Smooth muscle cell of the coronary artery (primary cell): ENCODE measurements around the gene NPL. TPM values are rescaled to one million over a fixed set of nuclear protein-coding genes. Genes with fewer than 3 reads are reported as not detected.

Source experiments
- total RNA-seq: library from RNA; depleted of rRNA; stranded (reverse); fragments of >200 nt; gene quantifications from 2 replicates; pipeline ENCODE4 v1.2.3, GENCODE V29; 2014; ENCODE audit warnings: low replicate concordance

The NPL gene, protein sequence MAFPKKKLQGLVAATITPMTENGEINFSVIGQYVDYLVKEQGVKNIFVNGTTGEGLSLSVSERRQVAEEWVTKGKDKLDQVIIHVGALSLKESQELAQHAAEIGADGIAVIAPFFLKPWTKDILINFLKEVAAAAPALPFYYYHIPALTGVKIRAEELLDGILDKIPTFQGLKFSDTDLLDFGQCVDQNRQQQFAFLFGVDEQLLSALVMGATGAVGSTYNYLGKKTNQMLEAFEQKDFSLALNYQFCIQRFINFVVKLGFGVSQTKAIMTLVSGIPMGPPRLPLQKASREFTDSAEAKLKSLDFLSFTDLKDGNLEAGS
- 0.98 and 3.5 TPM in 2 replicates for total RNA-seq

DNA sequence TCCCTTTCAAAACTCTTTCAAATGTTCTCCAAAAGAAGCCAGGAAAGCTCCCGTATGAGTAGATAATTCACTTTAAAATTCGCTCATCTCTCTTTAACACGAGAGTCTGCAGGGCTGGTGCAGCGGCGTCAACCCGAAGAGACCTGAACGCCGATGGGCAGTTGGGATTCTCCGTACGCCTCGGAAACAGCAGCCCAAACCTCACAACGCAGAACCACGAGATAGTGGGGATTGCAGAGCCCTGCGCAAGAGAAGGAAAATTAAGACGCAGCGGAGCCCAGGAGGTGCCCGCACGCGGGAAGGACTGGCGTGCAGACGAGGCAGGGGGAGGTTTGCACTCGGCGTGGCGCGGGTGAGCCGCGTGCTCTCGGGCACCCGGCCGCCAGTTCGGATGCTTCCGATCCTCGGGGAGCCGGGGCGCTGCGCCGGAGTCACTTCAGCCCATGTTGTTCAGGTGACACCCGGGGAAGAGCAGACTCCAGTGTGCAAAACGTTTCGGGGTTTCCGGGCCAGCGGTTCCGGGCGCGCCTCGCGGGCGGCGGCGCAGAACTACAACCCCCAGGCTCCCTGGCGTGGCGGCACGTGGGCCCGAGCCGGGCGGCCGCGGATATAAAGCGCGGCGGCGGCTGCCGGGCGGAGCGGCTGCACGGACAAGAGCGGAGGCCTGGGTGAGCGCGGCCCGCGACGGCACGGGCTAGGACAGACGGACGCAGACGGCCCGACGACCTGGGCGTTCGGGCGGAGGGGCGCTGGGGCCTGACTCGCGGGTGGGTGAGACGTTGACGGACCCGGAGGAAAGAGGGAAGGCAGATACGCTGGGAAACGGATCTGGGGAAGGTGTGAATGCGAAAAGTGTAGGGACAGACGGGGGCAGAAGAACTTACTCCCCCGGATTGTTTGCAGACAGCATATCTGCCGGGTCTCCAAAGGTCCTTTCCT, at the start of gene NPL:
Gene NPL, plus strand, starts transcription at position 636 of the 939 bp plus-strand sequence. CDS start 4,599 bp downstream, outside the sequence.

DNA sequence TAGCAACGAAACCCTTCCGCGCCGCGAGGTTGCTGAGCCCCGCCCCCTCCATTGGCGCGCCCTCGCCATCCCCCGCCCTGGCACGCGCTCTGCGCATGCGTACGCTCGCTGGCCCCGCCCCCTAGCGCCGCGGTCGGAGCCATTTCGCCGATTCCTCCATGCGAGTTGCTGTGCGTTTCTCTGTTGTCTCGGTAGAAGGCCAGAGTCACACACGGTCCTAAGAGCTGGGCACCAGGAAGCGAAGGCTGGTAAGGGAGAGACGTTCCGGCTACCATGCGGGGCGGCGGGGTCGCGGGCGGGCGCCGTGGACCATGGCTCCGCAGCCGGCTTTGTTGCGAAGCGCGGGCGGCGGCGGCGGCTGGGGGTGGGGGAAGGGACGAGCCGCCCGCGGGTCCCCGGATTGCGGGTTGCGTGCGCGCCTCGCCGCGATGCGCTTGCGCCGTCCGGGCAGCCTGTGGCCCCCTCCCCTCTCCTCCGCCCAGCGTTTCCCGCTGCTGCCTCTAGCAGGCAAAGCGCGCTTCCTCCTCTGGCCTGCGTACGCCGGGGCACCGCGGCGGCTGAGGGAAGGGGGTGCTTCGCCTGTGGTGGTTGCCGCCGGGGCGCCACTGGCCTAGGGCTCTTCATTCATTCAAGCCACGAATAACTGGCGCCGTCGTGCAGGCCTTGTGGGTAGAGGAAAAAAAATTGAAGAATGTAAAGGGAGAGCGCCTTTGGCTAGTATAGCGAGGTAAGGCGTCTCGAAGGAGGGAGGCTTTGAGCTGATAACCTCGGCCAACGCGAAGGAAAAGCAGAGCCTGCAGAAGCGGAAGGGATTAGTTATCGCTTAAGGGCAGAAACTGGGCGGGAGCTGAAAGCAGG, 49.9 kb downstream of the NPL start, which contains the start of gene DHX9:
Gene DHX9, plus strand, starts transcription at position 139 of the 858 bp plus-strand sequence. CDS start 3,220 bp downstream, outside the sequence.

Other genes with a start within 250 kb of the NPL start
- 5.4 and 16.7 TPM in 2 replicates for gene RNASEL, start 200.5 kb upstream of the NPL start, total RNA-seq
- gene RGS16, start 185.4 kb upstream of the NPL start, total RNA-seq = 0.30 and 3.3 TPM in 2 replicates
- gene RGS8, start 105.2 kb upstream of the NPL start, total RNA-seq = not detected in 2 replicates
- gene DHX9, start 49.6 kb downstream of the NPL start, total RNA-seq = 132 and 137 TPM in 2 replicates
- gene SHCBP1L, start 163.4 kb downstream of the NPL start, total RNA-seq = 0.12 TPM in 1 of 2 replicates, not detected in the other
- gene LAMC1, start 233.6 kb downstream of the NPL start, total RNA-seq = 608 and 1,153 TPM in 2 replicates